ENCODE data around the gene PLD3. TPM values are rescaled to one million over a fixed set of nuclear protein-coding genes. Genes with fewer than 3 reads are reported as not detected.

PLD3 gene
- total and polyA plus RNA-seq, 3 donors from 2014 or later = 219 to 533 (median 277) TPM

GRCh38 chr19:40342644-40343311 lies 5.7 kb upstream of the PLD3 start:
- no peak overlapping the region for H3K4me3 ChIP-seq

GRCh38 chr19:40344422-40344821 lies 4.1 kb upstream of the PLD3 start:
- H3K4me1 ChIP-seq = peaks cover 11% of the 10 kb centered on the region
- TF ChIP-seq, protein P1, sequence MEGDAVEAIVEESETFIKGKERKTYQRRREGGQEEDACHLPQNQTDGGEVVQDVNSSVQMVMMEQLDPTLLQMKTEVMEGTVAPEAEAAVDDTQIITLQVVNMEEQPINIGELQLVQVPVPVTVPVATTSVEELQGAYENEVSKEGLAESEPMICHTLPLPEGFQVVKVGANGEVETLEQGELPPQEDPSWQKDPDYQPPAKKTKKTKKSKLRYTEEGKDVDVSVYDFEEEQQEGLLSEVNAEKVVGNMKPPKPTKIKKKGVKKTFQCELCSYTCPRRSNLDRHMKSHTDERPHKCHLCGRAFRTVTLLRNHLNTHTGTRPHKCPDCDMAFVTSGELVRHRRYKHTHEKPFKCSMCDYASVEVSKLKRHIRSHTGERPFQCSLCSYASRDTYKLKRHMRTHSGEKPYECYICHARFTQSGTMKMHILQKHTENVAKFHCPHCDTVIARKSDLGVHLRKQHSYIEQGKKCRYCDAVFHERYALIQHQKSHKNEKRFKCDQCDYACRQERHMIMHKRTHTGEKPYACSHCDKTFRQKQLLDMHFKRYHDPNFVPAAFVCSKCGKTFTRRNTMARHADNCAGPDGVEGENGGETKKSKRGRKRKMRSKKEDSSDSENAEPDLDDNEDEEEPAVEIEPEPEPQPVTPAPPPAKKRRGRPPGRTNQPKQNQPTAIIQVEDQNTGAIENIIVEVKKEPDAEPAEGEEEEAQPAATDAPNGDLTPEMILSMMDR (IDR thresholded peaks at IDR 0.05) = no peak
- TF ChIP-seq POLR2A (IDR thresholded peaks at IDR 0.05) = no peak
- intact Hi-C loops (cut with DNase I; ENCODE audit: low total_unique reads) = no loop called here
- H3K27me3 ChIP-seq = no peaks in the 10 kb centered on the region
- H3K4me3 ChIP-seq = no peak overlapping the region
- H3K27ac ChIP-seq = no peak overlapping the region
- no peaks in the 10 kb centered on the region for H3K36me3 ChIP-seq (ENCODE audit: low read depth, missing control alignments)
- DNase-seq = no peak
- 82 to 94% methylated on average over 7 of the region's 7 CpGs for WGBS, 2 donors
- H3K9me3 ChIP-seq = no peaks in the 10 kb centered on the region

More at GRCh38 chr19:40342644-40343311, 5.7 kb upstream of the PLD3 start:
- intact Hi-C loops (cut with DNase I; ENCODE audit: low total_unique reads) = no loop called here
- Histone ChIP-seq H3K27ac (peak overlapping the region; percentile 36 to 85), H3K4me1 (peaks cover 11% of the 10 kb centered on the region), H3K36me3 (ENCODE audit: low read depth, missing control alignments) (no peaks in the 10 kb centered on the region), H3K27me3 (no peaks in the 10 kb centered on the region), H3K9me3 (no peaks in the 10 kb centered on the region)
- DNase-seq = no peak
- TF ChIP-seq, protein P1 (IDR thresholded peaks at IDR 0.05) = no peak
- no peak for TF ChIP-seq POLR2A (IDR thresholded peaks at IDR 0.05)
- WGBS, 2 donors = 65 to 70% methylated on average over 11 of the region's 11 CpGs

DNA sequence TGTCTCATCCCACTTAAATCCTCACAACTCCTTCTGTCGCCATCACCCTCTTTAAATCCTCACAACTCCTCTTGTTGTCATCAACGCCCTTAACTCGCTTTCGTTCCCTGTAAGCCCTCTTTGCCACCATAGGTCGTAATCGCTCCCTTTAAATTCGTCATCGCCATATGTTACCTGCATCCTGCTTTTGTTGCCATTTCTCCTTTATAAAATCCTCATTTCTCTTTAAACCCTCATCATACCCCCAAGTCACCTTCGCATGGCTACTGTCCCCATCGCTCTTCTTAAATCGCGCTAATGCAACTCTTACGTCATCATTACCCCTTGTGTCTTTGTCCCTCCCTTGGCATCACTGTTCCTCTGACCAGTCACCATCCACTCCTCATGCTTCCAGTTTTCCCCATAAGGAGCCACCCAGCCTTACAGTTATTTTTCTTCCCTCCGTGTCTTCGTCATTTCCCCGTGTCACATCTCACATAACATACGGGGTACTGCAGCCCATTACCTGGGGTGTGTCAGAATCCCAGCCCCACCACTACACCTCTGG lies 539 bp downstream of the PLD3 start:
- DNase-seq = no peak
- peak overlapping the region; percentile 10 to 81 for H3K27ac ChIP-seq
- TF ChIP-seq, protein P1 (IDR thresholded peaks at IDR 0.05) = no peak
- TF ChIP-seq POLR2A (IDR thresholded peaks at IDR 0.05) = no peak
- intact Hi-C loops (cut with DNase I; ENCODE audit: low total_unique reads) = no loop called here
- peaks cover 6% of the 10 kb centered on the region for H3K4me1 ChIP-seq
- no peaks in the 10 kb centered on the region for H3K9me3 ChIP-seq
- no peaks in the 10 kb centered on the region for H3K36me3 ChIP-seq (ENCODE audit: low read depth, missing control alignments)
- 10 to 12% methylated on average over 17 of the region's 17 CpGs for WGBS, 2 donors
- no peaks in the 10 kb centered on the region for H3K27me3 ChIP-seq
- peak overlapping the region; percentile 74 to 76 for H3K4me3 ChIP-seq

DNA sequence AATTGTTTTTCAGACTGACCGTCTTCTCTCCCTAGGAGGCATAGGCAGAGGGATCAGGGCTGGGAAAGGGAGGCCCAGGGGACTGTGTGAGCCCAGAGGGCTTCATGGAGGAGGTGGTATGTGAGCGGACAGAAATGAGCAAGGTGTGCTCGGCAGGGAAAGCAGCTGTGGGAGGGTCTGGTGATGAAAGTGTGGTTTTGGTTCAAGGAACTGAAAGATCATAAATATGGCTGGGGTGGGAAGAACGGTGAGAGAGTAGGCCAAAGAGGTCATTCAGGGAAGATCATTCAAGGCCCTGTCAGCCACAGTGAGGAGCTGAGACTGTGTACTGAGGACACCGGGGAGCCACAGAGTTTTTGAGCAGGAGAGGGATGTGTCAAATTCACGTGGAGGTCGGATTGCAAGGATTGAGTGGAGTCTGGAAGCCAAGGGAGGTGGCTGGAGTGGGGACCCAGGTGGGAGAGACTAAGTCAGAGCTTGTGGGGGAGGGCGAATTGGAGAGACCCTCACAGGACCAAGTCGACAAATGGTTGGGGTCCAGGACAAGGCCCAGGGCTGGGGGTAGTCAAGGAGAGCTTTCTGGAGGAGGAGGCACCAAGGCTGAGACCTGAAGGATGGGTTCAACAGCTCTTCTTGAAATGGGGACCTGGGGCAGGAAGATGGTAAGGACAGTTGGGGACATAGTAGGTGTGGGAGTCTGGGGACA lies 7.6 kb downstream of the PLD3 start:
- WGBS, 2 donors = 78 to 86% methylated on average over 9 of the region's 9 CpGs

More for the DNA sequence above, 7.6 kb downstream of the PLD3 start:
- DNase-seq = no peak
- intact Hi-C loops (cut with DNase I; ENCODE audit: low total_unique reads) = no loop called here
- TF ChIP-seq, protein P1 (IDR thresholded peaks at IDR 0.05) = no peak
- TF ChIP-seq POLR2A (IDR thresholded peaks at IDR 0.05) = no peak
- no peaks in the 10 kb centered on the region for H3K9me3 ChIP-seq
- no peaks in the 10 kb centered on the region for H3K36me3 ChIP-seq (ENCODE audit: low read depth, missing control alignments)
- no peaks in the 10 kb centered on the region for H3K4me1 ChIP-seq
- no peak overlapping the region for H3K27ac ChIP-seq
- H3K4me3 ChIP-seq = no peak overlapping the region
- no peaks in the 10 kb centered on the region for H3K27me3 ChIP-seq
